HPDE6-E6E7 (cell line): ENCODE measurements around the gene HNRNPM.
"Not testable (repeated sequence)": the region's sequence is repeated elsewhere in the genome, so short reads cannot be mapped to it uniquely, and the experiment has no call there.

ENCODE experiments used
- DNase-seq: peaks from one replicate; pipeline ENCODE4 v3.0.0; 2011; ENCODE audit warnings: missing footprints; ENCODE audit errors: extremely low spot score

HNRNPM gene, protein sequence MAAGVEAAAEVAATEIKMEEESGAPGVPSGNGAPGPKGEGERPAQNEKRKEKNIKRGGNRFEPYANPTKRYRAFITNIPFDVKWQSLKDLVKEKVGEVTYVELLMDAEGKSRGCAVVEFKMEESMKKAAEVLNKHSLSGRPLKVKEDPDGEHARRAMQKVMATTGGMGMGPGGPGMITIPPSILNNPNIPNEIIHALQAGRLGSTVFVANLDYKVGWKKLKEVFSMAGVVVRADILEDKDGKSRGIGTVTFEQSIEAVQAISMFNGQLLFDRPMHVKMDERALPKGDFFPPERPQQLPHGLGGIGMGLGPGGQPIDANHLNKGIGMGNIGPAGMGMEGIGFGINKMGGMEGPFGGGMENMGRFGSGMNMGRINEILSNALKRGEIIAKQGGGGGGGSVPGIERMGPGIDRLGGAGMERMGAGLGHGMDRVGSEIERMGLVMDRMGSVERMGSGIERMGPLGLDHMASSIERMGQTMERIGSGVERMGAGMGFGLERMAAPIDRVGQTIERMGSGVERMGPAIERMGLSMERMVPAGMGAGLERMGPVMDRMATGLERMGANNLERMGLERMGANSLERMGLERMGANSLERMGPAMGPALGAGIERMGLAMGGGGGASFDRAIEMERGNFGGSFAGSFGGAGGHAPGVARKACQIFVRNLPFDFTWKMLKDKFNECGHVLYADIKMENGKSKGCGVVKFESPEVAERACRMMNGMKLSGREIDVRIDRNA

DNA sequence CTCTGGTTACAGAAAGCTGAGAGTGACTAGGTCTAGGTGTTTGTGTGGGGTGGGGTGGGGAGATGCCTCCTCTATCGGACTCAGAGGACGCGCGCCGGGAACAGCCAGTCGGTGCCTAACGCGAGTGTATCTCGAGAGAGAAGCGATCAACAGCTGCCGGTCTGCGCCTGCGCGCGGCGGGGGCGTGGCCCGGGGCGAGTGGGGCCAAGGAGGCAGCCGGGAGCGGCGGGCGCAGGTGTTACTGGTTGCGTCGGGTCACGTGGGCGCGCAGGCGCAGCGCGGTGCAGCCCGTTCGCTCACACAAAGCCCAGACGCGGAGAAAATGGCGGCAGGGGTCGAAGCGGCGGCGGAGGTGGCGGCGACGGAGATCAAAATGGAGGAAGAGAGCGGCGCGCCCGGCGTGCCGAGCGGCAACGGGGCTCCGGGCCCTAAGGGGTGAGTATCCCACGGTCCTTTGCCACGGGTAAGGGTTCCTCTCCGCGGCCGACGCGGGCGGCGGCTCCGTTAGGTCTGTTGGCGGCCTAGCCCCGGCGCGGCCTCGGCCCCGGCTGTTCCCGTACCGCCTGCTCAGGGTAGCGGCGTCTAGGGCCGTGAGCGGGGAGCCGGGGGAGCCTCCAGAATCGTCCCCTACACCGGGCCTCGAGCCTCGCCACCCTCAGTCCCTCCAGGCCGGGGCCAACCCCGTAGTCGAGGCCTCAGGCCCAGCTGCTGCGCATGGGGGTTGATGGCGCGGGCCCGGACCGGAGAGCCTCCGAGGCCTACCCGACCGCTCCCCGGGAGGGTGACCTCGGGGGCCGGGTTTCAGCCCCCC is at the start of gene HNRNPM:
Gene HNRNPM, plus strand, starts transcription at position 299 of the 811 bp plus-strand sequence. Its CDS starts 24 bp downstream, at position 323.
- DNase-seq, result peak; percentile 95

DNA sequence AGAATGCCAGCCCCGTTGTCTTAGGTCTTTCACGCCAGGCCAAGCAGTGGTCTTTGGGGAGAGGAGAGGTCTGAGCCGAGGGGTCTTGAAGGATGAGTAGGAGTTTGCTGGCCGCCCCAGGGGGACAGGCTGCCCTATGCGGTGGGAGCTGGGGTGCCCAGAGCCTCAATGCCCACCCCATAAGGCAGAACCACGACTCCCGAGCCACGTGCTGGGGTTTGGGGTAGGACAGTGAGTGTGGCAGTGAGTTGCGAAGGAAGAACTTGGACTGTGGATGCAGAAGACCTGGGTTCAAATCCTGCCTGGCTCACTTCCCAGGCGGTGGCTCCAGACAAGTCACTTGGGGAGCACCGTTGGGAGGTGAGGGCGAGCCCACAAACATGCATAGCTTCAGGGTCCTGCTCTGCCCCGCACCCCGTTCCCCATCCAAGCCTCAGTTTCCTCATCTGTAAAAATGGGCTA is 49.1 kb upstream of the HNRNPM start:
- DNase-seq, result no peak

DNA sequence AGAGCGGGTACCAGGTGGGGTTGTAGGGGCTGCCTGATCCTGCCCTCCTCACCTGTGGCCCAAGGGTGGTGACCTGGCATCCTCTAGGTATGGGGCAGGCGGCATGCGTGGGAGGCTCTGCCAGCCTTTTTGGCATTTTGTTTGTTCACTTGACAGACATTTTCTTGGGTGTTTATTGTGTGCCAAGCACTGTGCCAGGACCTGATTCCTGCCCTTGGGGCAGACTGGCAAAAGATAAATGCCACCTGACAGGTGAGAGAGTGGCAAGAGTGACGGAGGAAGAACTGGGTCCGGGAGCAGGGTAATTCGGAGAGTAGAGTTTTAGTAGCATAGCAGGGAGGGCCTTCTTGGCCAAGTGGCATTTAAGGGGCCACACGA is 48.6 kb upstream of the HNRNPM start:
- DNase-seq, result no peak

DNA sequence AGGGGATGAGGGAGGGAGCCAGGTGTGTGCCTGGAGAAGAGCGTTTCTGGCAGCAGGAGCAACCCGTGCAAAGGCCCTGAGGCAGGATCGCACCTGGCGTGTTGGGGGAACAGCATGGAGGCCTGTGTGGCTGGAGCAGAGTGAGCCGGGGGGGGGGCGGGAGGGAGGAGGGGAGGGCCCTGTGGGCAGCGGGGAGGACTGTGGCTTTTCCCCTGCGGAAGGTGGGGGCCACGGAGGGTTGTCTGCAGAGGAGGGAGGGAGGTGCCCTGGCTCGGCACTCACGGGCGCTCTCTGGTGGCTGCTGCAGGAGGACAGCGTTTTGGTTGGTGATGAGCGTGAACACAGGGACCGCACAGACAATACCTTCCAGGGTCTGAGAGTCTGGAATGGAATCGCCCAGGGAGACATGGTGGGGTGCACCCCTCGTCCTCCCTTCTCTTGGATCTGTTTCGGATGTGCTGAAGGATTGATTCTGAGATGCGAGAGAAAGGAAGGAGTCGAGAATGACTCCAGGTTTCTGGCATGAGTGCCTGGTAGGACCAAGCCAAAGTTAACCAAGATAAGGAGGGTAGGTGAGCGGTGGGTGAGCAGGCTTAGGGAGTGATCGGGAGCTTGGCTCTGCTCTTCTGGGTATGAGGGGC is 48.1 kb upstream of the HNRNPM start:
- peak; percentile 53 for DNase-seq

DNA sequence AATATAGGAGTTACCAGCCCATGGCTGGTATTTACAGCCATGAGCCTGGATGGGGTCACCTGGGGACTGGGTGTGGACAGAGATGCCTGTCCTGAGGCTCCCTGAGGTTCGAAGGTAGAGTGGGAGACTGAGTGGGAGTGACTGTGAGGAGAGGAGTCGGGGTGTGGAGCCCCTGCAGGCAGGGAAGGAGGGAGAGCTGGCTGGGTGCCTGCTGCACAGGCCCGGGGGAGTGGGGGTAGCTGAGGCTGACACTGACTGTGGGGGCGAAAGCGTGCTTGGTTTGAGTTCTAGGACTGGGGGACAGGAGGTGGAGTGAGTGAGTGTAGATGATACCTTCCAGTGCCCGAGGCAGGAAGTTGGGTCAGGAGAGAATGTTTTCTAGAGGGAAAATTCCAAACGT is 47.5 kb upstream of the HNRNPM start:
- DNase-seq, result no peak

DNA sequence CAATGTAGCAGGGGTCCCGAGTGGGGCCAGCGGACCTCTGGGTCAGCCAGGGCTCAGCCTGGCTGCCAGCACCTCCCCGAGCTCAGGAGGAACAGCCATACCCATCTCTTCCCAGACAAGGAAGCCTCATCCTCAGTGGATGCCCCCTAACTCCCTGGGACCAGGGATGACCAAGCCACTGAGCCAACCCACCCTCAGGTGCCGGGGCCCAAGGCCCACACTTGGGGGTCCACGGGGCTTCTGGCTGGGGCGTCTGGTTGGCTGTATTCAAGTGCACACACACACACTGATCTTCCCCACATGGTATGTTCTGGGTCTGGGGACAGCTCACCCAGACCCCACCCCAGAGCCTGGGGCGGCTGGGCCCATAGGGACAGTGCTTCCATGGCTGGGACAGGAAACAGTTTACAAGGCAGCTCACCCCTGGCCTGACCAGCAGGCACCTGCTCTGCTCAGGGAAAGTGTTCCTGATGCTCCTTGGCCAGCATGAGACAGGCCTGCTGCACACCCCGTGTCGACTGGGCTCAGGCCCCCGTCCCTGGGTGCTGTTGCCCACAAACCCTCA is 46.9 kb upstream of the HNRNPM start:
- DNase-seq, result no peak

DNA sequence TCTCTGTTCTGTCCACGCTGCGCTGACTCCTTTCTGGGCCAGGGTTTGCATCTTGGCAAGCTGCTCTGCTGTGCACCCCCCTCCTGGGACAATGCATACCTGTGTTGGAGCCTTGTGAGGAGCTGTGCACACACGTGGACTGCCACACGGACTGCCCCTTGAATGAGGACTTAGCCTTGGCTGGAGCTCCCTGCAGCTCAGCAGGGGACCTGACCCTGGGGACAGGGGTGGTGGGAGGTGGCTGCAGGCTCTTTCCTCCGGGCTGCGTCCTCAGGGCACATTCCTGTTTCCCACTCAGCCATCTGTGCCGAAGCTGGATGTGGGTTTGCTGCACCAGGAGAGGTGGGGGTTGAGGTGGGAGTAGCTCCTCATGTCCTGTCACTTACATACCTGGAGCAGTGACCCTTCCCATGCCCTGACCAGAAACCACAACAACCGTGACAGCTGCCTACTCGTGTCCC is 46.4 kb upstream of the HNRNPM start:
- DNase-seq, result no peak

DNA sequence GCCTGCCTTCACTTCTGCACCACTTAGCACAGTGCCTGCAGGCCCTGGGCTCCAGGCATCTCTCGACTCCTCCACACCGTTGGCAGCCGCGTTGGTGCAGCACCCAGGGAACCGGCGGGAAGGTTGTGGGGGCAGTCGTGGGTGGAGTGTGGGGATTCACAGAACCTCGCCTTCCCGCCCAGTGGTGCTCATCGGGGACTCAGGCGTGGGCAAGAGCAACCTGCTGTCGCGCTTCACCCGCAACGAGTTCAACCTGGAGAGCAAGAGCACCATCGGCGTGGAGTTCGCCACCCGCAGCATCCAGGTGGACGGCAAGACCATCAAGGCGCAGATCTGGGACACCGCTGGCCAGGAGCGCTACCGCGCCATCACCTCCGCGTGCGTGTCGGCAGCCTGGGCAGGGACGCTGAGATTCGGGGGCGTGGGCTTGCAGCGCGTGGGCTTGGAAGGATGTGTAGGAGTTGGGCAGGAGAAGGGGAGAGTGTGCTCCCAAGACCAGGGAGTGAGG is 45.0 kb upstream of the HNRNPM start:
- no peak for DNase-seq

DNA sequence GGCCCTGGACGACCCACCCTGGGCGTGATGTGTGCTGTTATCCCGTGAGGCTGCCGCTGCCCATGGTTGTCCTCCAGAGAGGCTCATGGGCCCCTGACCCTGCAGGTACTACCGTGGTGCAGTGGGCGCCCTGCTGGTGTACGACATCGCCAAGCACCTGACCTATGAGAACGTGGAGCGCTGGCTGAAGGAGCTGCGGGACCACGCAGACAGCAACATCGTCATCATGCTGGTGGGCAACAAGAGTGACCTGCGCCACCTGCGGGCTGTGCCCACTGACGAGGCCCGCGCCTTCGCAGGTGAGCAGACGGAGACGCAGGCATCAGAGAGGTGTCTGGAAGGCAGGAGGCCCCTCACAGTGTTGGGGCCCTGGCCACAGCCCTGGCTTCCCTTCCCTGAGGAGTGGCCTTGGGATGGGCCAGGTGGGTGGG is 42.8 kb upstream of the HNRNPM start:
- DNase-seq, result no peak

DNA sequence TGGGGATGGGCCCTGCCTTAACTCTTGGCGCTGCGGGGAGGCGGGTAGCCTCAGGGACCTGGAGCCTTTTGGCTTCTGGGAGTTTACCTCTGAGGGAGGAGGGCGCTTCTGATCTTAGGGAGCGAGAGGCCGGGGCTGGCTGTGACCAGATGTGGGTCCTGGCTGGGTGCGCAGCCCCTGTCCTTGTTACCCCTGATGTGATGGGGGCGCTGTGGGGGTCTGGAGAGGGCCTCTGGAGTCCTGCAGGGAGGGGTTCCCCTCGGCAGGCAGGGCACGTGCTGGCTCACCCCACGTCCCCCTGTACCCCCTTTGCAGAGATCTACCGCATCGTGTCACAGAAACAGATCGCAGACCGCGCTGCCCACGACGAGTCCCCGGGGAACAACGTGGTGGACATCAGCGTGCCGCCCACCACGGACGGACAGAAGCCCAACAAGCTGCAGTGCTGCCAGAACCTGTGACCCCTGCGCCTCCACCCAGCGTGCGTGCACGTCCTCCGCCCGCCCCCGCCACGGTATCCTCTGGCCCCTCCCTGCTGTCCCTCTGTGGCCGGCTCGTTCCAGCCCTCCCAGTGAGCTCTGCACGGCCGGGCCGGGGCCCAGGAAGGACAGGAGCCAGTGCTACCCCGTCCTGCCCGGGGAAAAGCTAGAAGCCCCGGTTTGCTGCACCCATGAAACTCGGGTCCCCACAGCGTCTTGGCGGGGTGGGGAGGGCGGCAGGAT is 41.5 kb upstream of the HNRNPM start:
- no peak for DNase-seq

DNA sequence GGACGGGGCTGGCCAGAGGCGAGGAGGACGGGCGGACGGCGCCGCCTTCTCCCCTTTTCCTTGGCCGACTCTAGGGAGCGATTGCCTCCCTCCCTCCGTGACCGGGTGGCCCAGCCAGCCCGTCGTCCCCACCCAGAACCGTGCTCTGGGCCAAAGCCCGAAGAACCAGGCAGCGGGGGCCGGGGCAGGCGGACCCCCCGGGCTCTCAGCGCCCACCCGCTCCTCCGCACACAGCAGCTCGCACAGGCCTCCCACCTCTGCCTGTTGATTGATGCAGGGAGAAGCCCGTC is 41.0 kb upstream of the HNRNPM start:
- no peak for DNase-seq

DNA sequence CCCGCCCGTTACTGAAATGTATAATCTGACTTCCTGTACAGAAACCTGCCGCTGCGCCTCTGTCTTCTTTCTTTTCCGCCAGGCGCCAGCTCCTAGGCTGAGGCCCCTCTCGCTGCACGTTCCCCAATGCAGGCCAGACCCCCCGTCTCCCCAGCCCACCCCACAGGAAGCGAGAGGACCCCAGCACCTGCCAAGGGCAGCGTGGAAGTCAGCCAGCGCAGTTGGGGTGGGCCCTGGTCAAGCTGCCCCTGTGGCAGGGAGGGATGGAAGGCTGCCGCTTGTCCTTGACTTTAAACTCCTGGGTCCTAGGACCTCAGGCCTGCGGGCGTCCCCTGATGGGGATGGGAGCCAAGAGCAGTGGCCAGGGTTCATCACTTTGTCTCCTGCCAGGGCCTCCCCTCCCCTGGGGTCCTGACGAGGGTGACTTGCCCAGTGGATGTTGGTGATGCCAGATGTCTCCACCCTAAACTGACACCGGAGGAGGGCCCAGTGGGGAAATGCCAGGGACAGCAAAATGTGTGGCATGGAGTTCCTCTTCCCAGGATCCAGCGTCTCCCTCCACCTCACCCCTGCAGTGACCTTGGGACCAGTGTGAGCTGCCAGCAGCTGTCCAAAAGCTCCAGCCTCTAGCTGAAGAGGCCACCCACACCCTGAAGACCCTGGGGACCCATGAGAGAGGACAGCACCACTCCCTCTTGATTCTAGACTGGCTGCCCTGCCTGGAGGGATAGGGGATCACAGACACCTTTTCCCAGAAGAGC is 40.2 kb upstream of the HNRNPM start:
- no peak for DNase-seq

DNA sequence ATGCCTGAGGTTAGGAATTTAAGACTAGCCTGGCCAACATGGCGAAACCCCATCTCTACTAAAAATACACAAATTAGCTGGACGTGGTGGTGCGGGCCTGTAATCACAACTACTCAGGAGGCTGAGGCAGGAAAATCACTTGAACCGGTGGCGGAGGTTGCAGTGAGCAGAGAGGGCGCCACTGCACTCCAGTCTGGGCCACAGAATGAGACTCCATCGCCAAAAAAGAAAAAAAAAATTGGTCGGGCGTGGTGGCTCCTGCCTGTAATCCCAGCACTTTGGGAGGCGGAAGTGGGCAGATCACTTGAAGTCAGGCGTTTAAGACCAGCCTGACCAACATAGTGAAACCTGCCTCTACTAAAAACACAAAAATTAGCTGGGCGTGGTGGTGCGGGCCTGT is 34.1 kb upstream of the HNRNPM start:
- not testable (repeated sequence) for DNase-seq

DNA sequence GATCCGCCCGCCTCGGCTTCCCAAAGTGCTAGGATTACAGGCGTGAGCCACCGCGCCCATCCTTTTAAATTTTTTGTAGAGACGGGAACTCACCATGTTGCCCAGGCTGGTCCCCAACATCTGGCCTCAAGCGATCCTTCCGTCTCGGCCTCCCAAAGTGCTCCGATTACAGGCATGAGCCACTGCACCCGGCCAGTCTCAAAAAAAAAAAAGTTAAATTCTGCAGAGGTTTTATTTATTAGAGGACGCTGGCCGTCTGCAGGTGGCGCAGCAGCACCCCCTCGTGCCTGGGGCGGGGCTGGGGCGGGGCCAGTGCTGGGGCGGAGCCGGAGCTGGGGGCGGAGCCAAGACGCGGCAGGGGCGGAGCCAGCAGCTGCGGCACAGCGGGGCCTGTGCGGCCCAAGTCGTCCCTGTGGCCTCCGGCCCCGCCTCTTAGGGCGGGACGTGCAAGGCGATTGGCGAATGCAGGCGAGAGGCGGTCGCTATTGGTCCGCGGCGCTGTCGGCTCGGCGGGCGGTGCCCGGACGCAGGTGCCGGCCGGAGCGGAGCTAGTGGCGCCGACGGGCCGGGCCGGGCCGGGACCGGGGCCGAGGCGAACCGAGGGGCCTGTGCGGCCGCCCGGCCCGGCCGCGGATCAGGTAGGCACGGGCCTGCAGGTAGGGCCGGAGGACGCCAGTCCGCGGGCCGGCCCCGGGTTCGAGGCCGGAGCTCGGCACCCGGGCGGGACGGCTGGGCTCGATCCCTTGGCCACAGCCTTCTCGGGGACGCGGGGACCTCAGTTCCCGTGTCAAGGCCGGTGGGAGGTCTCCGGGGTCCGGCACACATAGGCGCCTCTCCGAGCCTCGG is 31.8 kb upstream of the HNRNPM start, which contains the start of gene MARCHF2:
Gene MARCHF2, plus strand, starts transcription at position 523 of the 846 bp plus-strand sequence. CDS start 8,536 bp downstream, outside the sequence.
- peak; percentile 95 for DNase-seq

DNA sequence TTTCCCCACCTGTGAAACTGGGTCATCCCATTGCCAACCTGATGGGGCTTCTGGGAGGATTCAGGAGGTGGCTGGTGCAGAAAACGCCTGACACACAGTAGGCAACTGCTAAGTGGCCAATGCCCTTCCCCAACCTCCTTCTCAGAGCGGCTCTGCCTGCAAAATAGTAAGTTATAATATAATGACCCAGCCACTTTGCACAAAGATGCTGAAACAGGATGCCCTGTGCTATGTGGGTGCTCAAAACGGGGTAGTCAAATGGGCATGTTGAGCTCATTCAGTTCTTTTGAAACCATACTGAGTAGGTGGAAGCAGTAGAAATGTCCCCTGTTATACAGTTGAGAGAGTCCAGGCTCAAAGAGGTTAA is 31.2 kb upstream of the HNRNPM start:
- DNase-seq, result no peak

DNA sequence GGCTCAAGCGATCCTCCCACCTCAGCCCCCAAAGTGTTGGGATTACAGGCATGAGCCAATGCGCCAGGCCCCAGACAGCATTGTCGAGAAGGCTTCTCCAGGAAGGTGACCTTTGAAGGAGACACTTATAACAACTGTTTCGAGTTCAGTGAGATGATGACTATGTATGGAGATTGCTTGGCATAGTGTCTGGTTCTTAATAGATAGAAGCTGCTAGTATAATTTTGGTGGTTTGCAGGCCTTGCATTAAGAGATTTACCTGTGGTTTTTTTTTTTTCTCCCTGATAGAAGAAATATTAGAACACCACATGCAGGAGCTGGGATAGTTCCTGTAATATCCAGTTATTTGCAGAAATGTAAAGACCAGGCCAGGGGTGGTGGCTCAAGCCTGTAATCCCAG is 28.0 kb upstream of the HNRNPM start:
- DNase-seq, result no peak

DNA sequence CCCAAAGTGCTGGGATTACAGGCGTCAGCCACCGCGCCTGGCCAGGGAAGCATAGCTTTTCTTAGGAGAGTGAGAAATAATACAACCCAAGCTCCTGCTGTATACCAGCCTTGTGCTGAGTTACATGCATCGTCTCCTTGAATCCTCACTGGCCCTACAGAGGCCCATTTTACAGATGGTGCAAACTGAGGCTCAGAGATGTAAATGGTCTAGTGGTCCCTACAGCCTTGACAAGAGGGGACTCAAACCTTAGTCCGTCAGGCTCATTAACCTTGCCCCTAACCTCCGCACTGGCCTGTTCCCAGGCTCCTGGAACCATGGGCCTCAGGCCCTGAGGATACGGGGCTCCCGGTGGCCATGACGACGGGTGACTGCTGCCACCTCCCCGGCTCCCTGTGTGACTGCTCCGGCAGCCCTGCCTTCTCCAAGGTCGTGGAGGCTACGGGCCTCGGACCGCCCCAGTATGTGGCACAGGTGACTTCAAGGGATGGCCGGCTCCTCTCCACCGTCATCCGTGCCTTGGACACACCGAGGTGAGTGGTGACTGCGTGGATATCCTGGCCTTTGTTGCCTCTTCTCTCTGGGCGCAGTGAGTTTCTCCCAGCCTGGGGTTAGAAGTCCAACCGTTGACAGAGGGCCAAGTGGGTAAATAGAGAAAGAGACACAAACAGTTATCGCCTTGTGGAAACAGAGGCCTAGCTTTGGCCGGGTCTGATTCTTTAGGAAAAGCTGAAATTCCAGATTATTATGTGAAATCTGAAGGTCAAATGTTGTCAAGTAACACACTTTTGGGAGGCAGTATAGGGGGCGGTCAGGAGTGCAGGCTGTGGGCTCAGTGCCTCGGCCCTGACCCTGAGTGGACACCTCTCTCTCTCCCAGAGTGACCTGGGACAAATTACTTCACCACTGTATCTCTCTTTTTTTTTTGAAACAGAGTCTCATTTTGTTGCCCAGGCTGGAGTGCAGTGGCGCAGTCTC is 23.0 kb upstream of the HNRNPM start:
- no peak for DNase-seq

DNA sequence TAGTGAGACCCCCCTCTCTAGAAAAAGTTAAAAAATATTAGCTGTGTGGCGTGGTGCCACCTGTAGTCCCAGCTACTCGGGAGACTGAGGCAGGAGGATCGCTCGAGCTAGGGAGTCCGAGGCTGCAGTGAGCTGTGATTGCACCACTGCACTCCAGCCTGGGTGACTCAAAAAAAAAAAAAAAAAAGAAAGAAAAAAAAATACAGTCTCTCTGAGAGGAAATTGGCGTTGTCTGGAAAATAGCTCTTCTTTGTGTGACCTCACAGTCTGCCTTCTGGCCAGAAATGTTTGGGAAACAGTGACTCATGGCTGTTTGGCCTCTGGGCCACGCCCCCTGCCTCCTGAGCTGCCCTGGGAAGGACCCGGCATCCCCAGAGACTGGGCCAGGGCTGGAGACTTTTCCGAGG is 21.0 kb upstream of the HNRNPM start:
- peak; percentile 75 for DNase-seq
